Measurements from ENCODE around the gene SSTR5. TPM values are rescaled to one million over a fixed set of nuclear protein-coding genes. Genes with fewer than 3 reads are reported as not detected.

SSTR5 gene
- total and polyA plus RNA-seq, 2 of the 4 experiments (the other 2 are of a cell fraction), result not detected

GRCh38 chr16:1043881-1044451 lies 28.6 kb upstream of the SSTR5 start:
- no peak overlapping the region for H2AFZ ChIP-seq (replicated peaks; ENCODE audit: low read length, poor library complexity)
- no peak overlapping the region for H3K18ac ChIP-seq (ENCODE audit: low read depth, low read length)
- H2BK15ac ChIP-seq (ENCODE audit: low read depth, low read length), result no peak overlapping the region
- H4K20me1 ChIP-seq (ENCODE audit: insufficient read depth, low read length), result no peaks in the 10 kb centered on the region
- peaks cover 29% of the 10 kb centered on the region for H3K27me3 ChIP-seq (ENCODE audit: control insufficient read depth, insufficient read depth, low read length)
- intact Hi-C loops (cut with micrococcal nuclease), result no loop called here
- no peak for TF ChIP-seq USF2 (IDR thresholded peaks at IDR 0.05; ENCODE audit: low read depth, low read length)
- TF ChIP-seq CEBPB (IDR thresholded peaks at IDR 0.05; ENCODE audit: low read depth, low read length), result no peak
- TF ChIP-seq POLR2A (IDR thresholded peaks at IDR 0.05; ENCODE audit: low read depth, low read length), result no peak
- TF ChIP-seq, protein P1, sequence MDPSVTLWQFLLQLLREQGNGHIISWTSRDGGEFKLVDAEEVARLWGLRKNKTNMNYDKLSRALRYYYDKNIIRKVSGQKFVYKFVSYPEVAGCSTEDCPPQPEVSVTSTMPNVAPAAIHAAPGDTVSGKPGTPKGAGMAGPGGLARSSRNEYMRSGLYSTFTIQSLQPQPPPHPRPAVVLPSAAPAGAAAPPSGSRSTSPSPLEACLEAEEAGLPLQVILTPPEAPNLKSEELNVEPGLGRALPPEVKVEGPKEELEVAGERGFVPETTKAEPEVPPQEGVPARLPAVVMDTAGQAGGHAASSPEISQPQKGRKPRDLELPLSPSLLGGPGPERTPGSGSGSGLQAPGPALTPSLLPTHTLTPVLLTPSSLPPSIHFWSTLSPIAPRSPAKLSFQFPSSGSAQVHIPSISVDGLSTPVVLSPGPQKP (IDR thresholded peaks at IDR 0.05; ENCODE audit: borderline replicate concordance, low read depth, low read length), result no peak
- TF ChIP-seq NFE2L2 (IDR thresholded peaks at IDR 0.05; ENCODE audit: low read depth, low read length), result no peak
- TF ChIP-seq, protein P2, sequence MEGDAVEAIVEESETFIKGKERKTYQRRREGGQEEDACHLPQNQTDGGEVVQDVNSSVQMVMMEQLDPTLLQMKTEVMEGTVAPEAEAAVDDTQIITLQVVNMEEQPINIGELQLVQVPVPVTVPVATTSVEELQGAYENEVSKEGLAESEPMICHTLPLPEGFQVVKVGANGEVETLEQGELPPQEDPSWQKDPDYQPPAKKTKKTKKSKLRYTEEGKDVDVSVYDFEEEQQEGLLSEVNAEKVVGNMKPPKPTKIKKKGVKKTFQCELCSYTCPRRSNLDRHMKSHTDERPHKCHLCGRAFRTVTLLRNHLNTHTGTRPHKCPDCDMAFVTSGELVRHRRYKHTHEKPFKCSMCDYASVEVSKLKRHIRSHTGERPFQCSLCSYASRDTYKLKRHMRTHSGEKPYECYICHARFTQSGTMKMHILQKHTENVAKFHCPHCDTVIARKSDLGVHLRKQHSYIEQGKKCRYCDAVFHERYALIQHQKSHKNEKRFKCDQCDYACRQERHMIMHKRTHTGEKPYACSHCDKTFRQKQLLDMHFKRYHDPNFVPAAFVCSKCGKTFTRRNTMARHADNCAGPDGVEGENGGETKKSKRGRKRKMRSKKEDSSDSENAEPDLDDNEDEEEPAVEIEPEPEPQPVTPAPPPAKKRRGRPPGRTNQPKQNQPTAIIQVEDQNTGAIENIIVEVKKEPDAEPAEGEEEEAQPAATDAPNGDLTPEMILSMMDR (conservative IDR thresholded peaks at IDR 0.05; ENCODE audit: low read depth, low read length), result no peak
- no peak for TF ChIP-seq CHD1 (IDR thresholded peaks at IDR 0.05; ENCODE audit: low read depth, low read length)
- no peak for TF ChIP-seq RCOR1 (IDR thresholded peaks at IDR 0.05; ENCODE audit: insufficient replicate concordance, low read length)
- no peak for TF ChIP-seq RFX5 (IDR thresholded peaks at IDR 0.05; ENCODE audit: low read depth, low read length)
- TF ChIP-seq MAFK (IDR thresholded peaks at IDR 0.05; ENCODE audit: low read depth, low read length), result no peak
- no peak for TF ChIP-seq MAZ (IDR thresholded peaks at IDR 0.05; ENCODE audit: borderline replicate concordance, low read depth, low read length)
- TF ChIP-seq MXI1 (IDR thresholded peaks at IDR 0.05; ENCODE audit: borderline replicate concordance, low read depth, low read length), result no peak
- no peak for TF ChIP-seq RAD21 (IDR thresholded peaks at IDR 0.05; ENCODE audit: low read length)
- TF ChIP-seq FOS (IDR thresholded peaks at IDR 0.05; ENCODE audit: low read depth, low read length), result no peak
- no peak for TF ChIP-seq SMC3 (IDR thresholded peaks at IDR 0.05; ENCODE audit: low read depth, low read length)
- dilution Hi-C loops (cut with HindIII; ENCODE audit: low sequenced_read_pairs, unreplicated experiment), result no loop called here
- H2AK5ac ChIP-seq (ENCODE audit: low read depth, low read length), result no peak overlapping the region
- no peak overlapping the region for H2BK5ac ChIP-seq (ENCODE audit: low read depth, low read length, poor library complexity, severe bottlenecking)
- H3K4me2 ChIP-seq (ENCODE audit: low read depth, low read length), result no peak overlapping the region; the same call in 1 of the 2 replicates
- H3K9me3 ChIP-seq (ENCODE audit: control insufficient read depth, insufficient read depth, low read length), result no peaks in the 10 kb centered on the region
- H2AK9ac ChIP-seq (replicated peaks; ENCODE audit: low read depth, low read length, poor library complexity), result no peak overlapping the region
- no peak overlapping the region for H3K9ac ChIP-seq (ENCODE audit: low read depth, low read length)
- 20% methylated on average over 9 of the region's 40 CpGs; no CpG with 5 or more reads in 1 of the 2 experiments for WGBS, 2 experiments (ENCODE audit: extremely low coverage in 2 of 2, insufficient read length in 1 of 2)
- ATAC-seq (ENCODE audit: low read depth) (no peak), DNase-seq (no peak)
- H3K9me1 ChIP-seq (ENCODE audit: insufficient read depth, low read length), result no peaks in the 10 kb centered on the region
- no peak overlapping the region for H4K5ac ChIP-seq (ENCODE audit: low read depth, low read length)
- no peak overlapping the region for H4K91ac ChIP-seq (ENCODE audit: insufficient read depth, low read depth, low read length)
- H2BK120ac ChIP-seq (ENCODE audit: low read depth, low read length), result no peak overlapping the region
- H3K56ac ChIP-seq (ENCODE audit: extremely low read depth, insufficient read depth, low read length), result no peak overlapping the region
- no peak overlapping the region for H3K27ac ChIP-seq (ENCODE audit: insufficient read depth, low read length)
- no peak overlapping the region for H3K4ac ChIP-seq (ENCODE audit: low read depth, low read length)
- H3K14ac ChIP-seq (replicated peaks; ENCODE audit: low read depth, low read length), result no peak overlapping the region
- no peaks in the 10 kb centered on the region for H3K36me3 ChIP-seq (ENCODE audit: control insufficient read depth, insufficient read depth, low read length)
- in situ Hi-C loops (cut with MboI; ENCODE audit: low sequenced_read_pairs), result no loop called here
- no peaks in the 10 kb centered on the region for H3K4me1 ChIP-seq (ENCODE audit: control insufficient read depth, insufficient read depth, low read length)
- H2BK20ac ChIP-seq (ENCODE audit: low read depth, low read length), result no peak overlapping the region
- CTCF ChIA-PET, result no interaction called here
- H3K79me1 ChIP-seq (ENCODE audit: low read depth in 1 of 2, low read length in 2 of 2), result no peaks in the 10 kb centered on the region
- POLR2A ChIA-PET (ENCODE audit: unreplicated experiment), result no interaction called here
- H3K23ac ChIP-seq (ENCODE audit: low read depth, low read length), result no peak overlapping the region
- no peak overlapping the region for H4K8ac ChIP-seq (ENCODE audit: low read depth in 2 of 2, low read length in 2 of 2)
- BruUV-seq (replicated peaks), result no TSS peak
- H3K4me3 ChIP-seq (ENCODE audit: insufficient read depth, low read depth, low read length), result no peak overlapping the region

Measured in IMR-90 (cell line).